CD4-positive, CD25-positive, alpha-beta regulatory T cell (primary cell): ENCODE measurements around the gene TNNT3. TPM values are rescaled to one million over a fixed set of nuclear protein-coding genes. Genes with fewer than 3 reads are reported as not detected.
A peak's percentile ranks its signal among the peaks of the same experiment; 100 is the strongest.

Experiments
- ATAC-seq, 2 donors: fragments of 150-1000 bp; cut with Tn5 transposase; one replicate each; pipeline ENCODE4 v1.10.0; 2021; ENCODE audit warnings: low read depth in 2 of 2, moderate number of reproducible peaks in 2 of 2, moderate library complexity in 1 of 2
- DNase-seq, 3 donors: peaks; one replicate each; pipeline versions ENCODE4 v3.0.0 to v3.0.0-alpha.2; 2012 to 2022; ENCODE audit warnings: mixed read lengths in 1 of 3
- H3K27ac ChIP-seq: one replicate; pipeline ENCODE4 v1.7.0; 2013; ENCODE audit warnings: mild to moderate bottlenecking, low read length; ENCODE audit not compliant: insufficient read depth, poor library complexity, severe bottlenecking
- H3K27me3 ChIP-seq: one replicate; pipeline ENCODE4 v1.7.0; 2013; ENCODE audit warnings: low read length; ENCODE audit not compliant: control insufficient read depth, insufficient read depth
- H3K36me3 ChIP-seq: one replicate; pipeline ENCODE4 v1.7.0; 2013; ENCODE audit warnings: mild to moderate bottlenecking, low read length, moderate library complexity; ENCODE audit not compliant: control insufficient read depth, insufficient read depth
- H3K4me1 ChIP-seq: 2 replicates; pipeline ENCODE4 v1.7.0; 2013; ENCODE audit warnings: mild to moderate bottlenecking, low read length; ENCODE audit not compliant: insufficient read depth, control insufficient read depth, poor library complexity, severe bottlenecking
- H3K4me3 ChIP-seq: one replicate; pipeline ENCODE4 v1.7.0; 2013; ENCODE audit warnings: low read depth, mild to moderate bottlenecking, low read length, moderate library complexity
- H3K9me3 ChIP-seq, 2 experiments: 1 replicate in 1 of 2; 2 replicates in 1 of 2; pipeline ENCODE4 v1.7.0; 2013; ENCODE audit warnings: low read length in 2 of 2, mild to moderate bottlenecking in 1 of 2, moderate library complexity in 1 of 2; ENCODE audit not compliant: control insufficient read depth in 2 of 2
- H3K27ac Mint-ChIP-seq, 3 donors: one replicate each; pipeline ENCODE4 v1.8.0; 2020 to 2022; ENCODE audit warnings: mild to moderate bottlenecking in 3 of 3, mixed read lengths in 3 of 3, moderate library complexity in 2 of 3
- H3K27me3 Mint-ChIP-seq: one replicate; pipeline ENCODE4 v1.8.0; 2022; ENCODE audit warnings: mild to moderate bottlenecking, mixed read lengths
- H3K36me3 Mint-ChIP-seq: one replicate; pipeline ENCODE4 v1.8.0; 2020; ENCODE audit warnings: mixed read lengths
- H3K4me1 Mint-ChIP-seq, 4 donors: one replicate each; pipeline ENCODE4 v1.8.0; 2020 to 2022; ENCODE audit warnings: mixed read lengths in 4 of 4, mild to moderate bottlenecking in 1 of 4
- H3K4me3 Mint-ChIP-seq, 4 donors: one replicate each; pipeline ENCODE4 v1.8.0; 2020 to 2022; ENCODE audit warnings: mild to moderate bottlenecking in 4 of 4, mixed read lengths in 4 of 4, moderate library complexity in 3 of 4
- H3K9me3 Mint-ChIP-seq, 7 donors: one replicate each; pipeline ENCODE4 v1.8.0; 2020 to 2022; ENCODE audit warnings: mixed read lengths in 7 of 7, mild to moderate bottlenecking in 3 of 7, moderate library complexity in 2 of 7
- polyA plus RNA-seq, 4 donors: library from polyadenylated mRNA; unstranded; fragments of 300-500 nt; fragmentation: Illumina TruSeq; gene quantifications; one replicate each; pipeline ENCODE4 v1.2.3, GENCODE V29; 2021
- total RNA-seq: library from RNA; stranded (reverse); gene quantifications from one replicate; pipeline ENCODE4 v1.2.3, GENCODE V29; 2022

The TNNT3 gene
- total and polyA plus RNA-seq, 5 donors from 2014 or later, result 1.6 to 19.4 TPM; not detected in 3

GRCh38 chr11:1896923-1897322 lies 22.6 kb upstream of the TNNT3 start:
- peaks cover 4% of the 10 kb centered on the region for H3K27me3 ChIP-seq
- H3K4me3 Mint-ChIP-seq, result peak overlapping the region in 1 of 4 donors; percentile 43
- no peak overlapping the region for H3K4me3 ChIP-seq
- H3K4me1 ChIP-seq, result no peaks in the 10 kb centered on the region
- ATAC-seq, result peak in 1 of 2 donors; percentile 14
- peaks cover 3% of the 10 kb centered on the region for H3K36me3 Mint-ChIP-seq
- no peak overlapping the region for H3K27ac ChIP-seq
- peaks cover 0 to 15% (median 5%) of the 10 kb centered on the region in 4 donors for H3K4me1 Mint-ChIP-seq
- no peaks in the 10 kb centered on the region for H3K36me3 ChIP-seq
- H3K27ac Mint-ChIP-seq, result no peak overlapping the region
- H3K9me3 Mint-ChIP-seq, result no peaks in the 10 kb centered on the region
- DNase-seq, result no peak
- no peaks in the 10 kb centered on the region for H3K9me3 ChIP-seq
- peaks cover 47% of the 10 kb centered on the region for H3K27me3 Mint-ChIP-seq

GRCh38 chr11:1899090-1899489 lies 20.4 kb upstream of the TNNT3 start:
- no peak for ATAC-seq

GRCh38 chr11:1899686-1900085 lies 19.8 kb upstream of the TNNT3 start:
- H3K36me3 Mint-ChIP-seq, result no peaks in the 10 kb centered on the region
- Histone ChIP-seq H3K36me3 (no peaks in the 10 kb centered on the region), H3K4me3 (no peak overlapping the region), H3K9me3 (no peaks in the 10 kb centered on the region), H3K27me3 (peaks cover 4% of the 10 kb centered on the region), H3K27ac (no peak overlapping the region), H3K4me1 (no peaks in the 10 kb centered on the region)
- DNase-seq, result no peak
- H3K4me1 Mint-ChIP-seq, result peaks cover 0 to 2% (median 0%) of the 10 kb centered on the region in 4 donors
- no peak for ATAC-seq
- H3K27me3 Mint-ChIP-seq, result peaks cover 53% of the 10 kb centered on the region
- no peak overlapping the region for H3K4me3 Mint-ChIP-seq
- no peak overlapping the region for H3K27ac Mint-ChIP-seq
- H3K9me3 Mint-ChIP-seq, result no peaks in the 10 kb centered on the region

More at GRCh38 chr11:1899090-1899489, 20.4 kb upstream of the TNNT3 start:
- Mint-ChIP-seq H3K4me3 (no peak overlapping the region), H3K36me3 (no peaks in the 10 kb centered on the region), H3K27me3 (peaks cover 53% of the 10 kb centered on the region), H3K27ac (no peak overlapping the region), H3K4me1 (peaks cover 0 to 2% (median 0%) of the 10 kb centered on the region in 4 donors), H3K9me3 (no peaks in the 10 kb centered on the region)
- Histone ChIP-seq H3K4me1 (no peaks in the 10 kb centered on the region), H3K36me3 (no peaks in the 10 kb centered on the region), H3K9me3 (no peaks in the 10 kb centered on the region), H3K27me3 (peaks cover 4% of the 10 kb centered on the region), H3K4me3 (no peak overlapping the region), H3K27ac (no peak overlapping the region)
- DNase-seq, result no peak

- DNase-seq (no peak), ATAC-seq (no peak)
- no peaks in the 10 kb centered on the region for H3K27me3 ChIP-seq
- H3K4me1 ChIP-seq, result no peaks in the 10 kb centered on the region
- Mint-ChIP-seq H3K4me3 (no peak overlapping the region), H3K9me3 (peaks cover 0 to 1% (median 0%) of the 10 kb centered on the region in 7 donors), H3K27ac (peak overlapping the region in 1 of 3 donors; percentile 48), H3K4me1 (no peaks in the 10 kb centered on the region), H3K27me3 (peaks cover 19% of the 10 kb centered on the region), H3K36me3 (no peaks in the 10 kb centered on the region)
- H3K4me3 ChIP-seq, result no peak overlapping the region
- H3K9me3 ChIP-seq, result no peaks in the 10 kb centered on the region
- H3K36me3 ChIP-seq, result no peaks in the 10 kb centered on the region
- H3K27ac ChIP-seq, result no peak overlapping the region
Observed at GRCh38 chr11:1906181-1906580, 13.3 kb upstream of the TNNT3 start.

- Histone ChIP-seq H3K27me3 (no peaks in the 10 kb centered on the region), H3K4me3 (no peak overlapping the region), H3K27ac (no peak overlapping the region), H3K9me3 (no peaks in the 10 kb centered on the region), H3K36me3 (no peaks in the 10 kb centered on the region), H3K4me1 (no peaks in the 10 kb centered on the region)
- H3K4me3 Mint-ChIP-seq, result no peak overlapping the region
- DNase-seq, result no peak
- H3K27ac Mint-ChIP-seq, result no peak overlapping the region
- H3K27me3 Mint-ChIP-seq, result peaks cover 13% of the 10 kb centered on the region
- ATAC-seq, result no peak
- peaks cover 0 to 1% (median 0%) of the 10 kb centered on the region in 7 donors for H3K9me3 Mint-ChIP-seq
- H3K4me1 Mint-ChIP-seq, result no peaks in the 10 kb centered on the region
- H3K36me3 Mint-ChIP-seq, result no peaks in the 10 kb centered on the region
Observed at GRCh38 chr11:1906611-1907423, 12.7 kb upstream of the TNNT3 start.

GRCh38 chr11:1908618-1909017 lies 10.9 kb upstream of the TNNT3 start:
- Histone ChIP-seq H3K4me1 (no peaks in the 10 kb centered on the region), H3K27me3 (no peaks in the 10 kb centered on the region), H3K9me3 (no peaks in the 10 kb centered on the region), H3K36me3 (no peaks in the 10 kb centered on the region), H3K4me3 (no peak overlapping the region), H3K27ac (no peak overlapping the region)
- no peak overlapping the region for H3K4me3 Mint-ChIP-seq
- H3K27ac Mint-ChIP-seq, result no peak overlapping the region
- no peak for ATAC-seq
- H3K9me3 Mint-ChIP-seq, result peaks cover 0 to 1% (median 0%) of the 10 kb centered on the region in 7 donors
- H3K27me3 Mint-ChIP-seq, result peaks cover 6% of the 10 kb centered on the region
- no peaks in the 10 kb centered on the region for H3K4me1 Mint-ChIP-seq
- no peak for DNase-seq
- H3K36me3 Mint-ChIP-seq, result no peaks in the 10 kb centered on the region

- Histone ChIP-seq H3K27me3 (no peaks in the 10 kb centered on the region), H3K4me3 (no peak overlapping the region), H3K27ac (no peak overlapping the region), H3K4me1 (no peaks in the 10 kb centered on the region), H3K36me3 (no peaks in the 10 kb centered on the region), H3K9me3 (no peaks in the 10 kb centered on the region)
- Mint-ChIP-seq H3K4me1 (peaks cover 0 to 3% (median under 1%) of the 10 kb centered on the region in 4 donors), H3K36me3 (no peaks in the 10 kb centered on the region), H3K27ac (no peak overlapping the region), H3K4me3 (no peak overlapping the region), H3K9me3 (peaks cover 0 to 1% (median 0%) of the 10 kb centered on the region in 7 donors), H3K27me3 (peaks cover 6% of the 10 kb centered on the region)
- DNase-seq (no peak), ATAC-seq (no peak)
Observed at GRCh38 chr11:1909524-1909923, 10.0 kb upstream of the TNNT3 start.
